SK-N-SH treated with all-trans-retinoic acid at 6 μM for 48 hours (cell line): ENCODE results near the gene MIGA1.

Source experiments
- ATAC-seq: fragments of 200-7000 bp; cut with Tn5 transposase; 3 replicates; pipeline ENCODE4 v1.9.1; 2020; ENCODE audit warnings: mild to moderate bottlenecking, moderate library complexity
- ARNTL ChIP-seq: fragments of 450-650 bp; formaldehyde crosslinking; IDR thresholded peaks from 2 replicates; pipeline ENCODE4 v1.5.0; 2020; ENCODE audit warnings: low read depth, mild to moderate bottlenecking, moderate library complexity, borderline replicate concordance
- BACH2 ChIP-seq: fragments of 250-450 bp; sonication (Bioruptor Pico); IDR thresholded peaks from 2 replicates; pipeline ENCODE4 v1.9.0; 2021; ENCODE audit warnings: mild to moderate bottlenecking, borderline replicate concordance
- CSDC2 ChIP-seq: fragments of 250-450 bp; sonication (Bioruptor Pico); IDR thresholded peaks from 2 replicates; pipeline ENCODE4 v1.5.0; 2020; ENCODE audit warnings: mild to moderate bottlenecking, moderate library complexity
- ESRRG ChIP-seq: fragments of 250-450 bp; sonication (Bioruptor Pico); IDR thresholded peaks from 2 replicates; pipeline ENCODE4 v1.6.1; 2021; ENCODE audit warnings: mild to moderate bottlenecking
- GLIS3 ChIP-seq: fragments of 250-450 bp; sonication (Bioruptor Pico); IDR thresholded peaks from 2 replicates; pipeline ENCODE4 v1.5.0; 2020; ENCODE audit warnings: mild to moderate bottlenecking, moderate library complexity
- ISL1 ChIP-seq: fragments of 250-450 bp; sonication (Bioruptor Pico); IDR thresholded peaks from 2 replicates; pipeline ENCODE4 v2.1.2; 2022; ENCODE audit warnings: mild to moderate bottlenecking, moderate library complexity
- OSR1 ChIP-seq: fragments of 250-450 bp; sonication (Bioruptor Pico); IDR thresholded peaks from 2 replicates; pipeline ENCODE4 v1.8.0; 2022; ENCODE audit warnings: moderate library complexity, mild to moderate bottlenecking, inconsistent platforms
- RARB ChIP-seq: fragments of 250-450 bp; sonication (Bioruptor Pico); IDR thresholded peaks from 2 replicates; pipeline ENCODE4 v1.8.0; 2021; ENCODE audit warnings: mild to moderate bottlenecking, moderate library complexity
- SNAI2 ChIP-seq: fragments of 250-450 bp; sonication (Bioruptor Pico); IDR thresholded peaks from 2 replicates; pipeline ENCODE4 v1.5.0; 2020; ENCODE audit warnings: mild to moderate bottlenecking, moderate library complexity
- TCF4 ChIP-seq: fragments of 250-450 bp; sonication (Bioruptor Pico); IDR thresholded peaks from 2 replicates; pipeline ENCODE4 v1.8.0; 2021; ENCODE audit warnings: mild to moderate bottlenecking, moderate library complexity, borderline replicate concordance
- TOX ChIP-seq: fragments of 250-450 bp; sonication (Bioruptor Pico); IDR thresholded peaks from 2 replicates; pipeline ENCODE4 v1.8.0; 2021; ENCODE audit warnings: mild to moderate bottlenecking, moderate library complexity, borderline replicate concordance
- ZC3H10 ChIP-seq: fragments of 250-450 bp; sonication (Bioruptor Pico); IDR thresholded peaks from 2 replicates; pipeline ENCODE4 v1.5.1; 2021; ENCODE audit warnings: mild to moderate bottlenecking, moderate library complexity
- ZFP30 ChIP-seq: fragments of 450-650 bp; formaldehyde crosslinking; IDR thresholded peaks from 2 replicates; pipeline ENCODE4 v1.5.0; 2022; ENCODE audit warnings: mild to moderate bottlenecking, moderate library complexity
- ZNF565 ChIP-seq: fragments of 450-650 bp; formaldehyde crosslinking; conservative IDR thresholded peaks from 2 replicates; pipeline ENCODE4 v1.5.0; 2020; ENCODE audit warnings: low read depth, mild to moderate bottlenecking, moderate library complexity
- ZNF8 ChIP-seq: fragments of 450-650 bp; formaldehyde crosslinking; IDR thresholded peaks from 2 replicates; pipeline ENCODE4 v1.5.0; 2020; ENCODE audit warnings: mild to moderate bottlenecking, moderate library complexity
- TF ChIP-seq, protein P1 (sequence below): fragments of 250-450 bp; sonication (Bioruptor Pico); IDR thresholded peaks from 2 replicates; pipeline ENCODE4 v1.5.1; 2020; ENCODE audit warnings: low read depth, mild to moderate bottlenecking, moderate library complexity
- TF ChIP-seq, protein P2 (sequence below): fragments of 250-450 bp; sonication (Bioruptor Pico); IDR thresholded peaks from 2 replicates; pipeline ENCODE4 v1.5.0; 2020; ENCODE audit warnings: mild to moderate bottlenecking, moderate library complexity
- TF ChIP-seq, protein P3 (sequence below): fragments of 250-450 bp; sonication (Bioruptor Pico); IDR thresholded peaks from 2 replicates; pipeline ENCODE4 v1.8.0; 2020; ENCODE audit warnings: mild to moderate bottlenecking, moderate library complexity, borderline replicate concordance
- TF ChIP-seq, protein P4 (sequence below): fragments of 250-450 bp; sonication (Bioruptor Pico); IDR thresholded peaks from 2 replicates; pipeline ENCODE4 v1.8.0; 2021; ENCODE audit warnings: low read depth, mild to moderate bottlenecking, moderate library complexity, borderline replicate concordance

The MIGA1 gene

GRCh38 chr1:77828098-77828497, 48.6 kb downstream of the MIGA1 start:
- TF ChIP-seq ZNF8 (CRISPR knock-in tag) (no peak), ISL1 (CRISPR knock-in tag) (no peak), ESRRG (no peak), ARNTL (no peak), TOX (no peak), BACH2 (CRISPR knock-in tag) (no peak), SNAI2 (no peak), TCF4 (CRISPR knock-in tag) (no peak)
- TF ChIP-seq, protein P1, sequence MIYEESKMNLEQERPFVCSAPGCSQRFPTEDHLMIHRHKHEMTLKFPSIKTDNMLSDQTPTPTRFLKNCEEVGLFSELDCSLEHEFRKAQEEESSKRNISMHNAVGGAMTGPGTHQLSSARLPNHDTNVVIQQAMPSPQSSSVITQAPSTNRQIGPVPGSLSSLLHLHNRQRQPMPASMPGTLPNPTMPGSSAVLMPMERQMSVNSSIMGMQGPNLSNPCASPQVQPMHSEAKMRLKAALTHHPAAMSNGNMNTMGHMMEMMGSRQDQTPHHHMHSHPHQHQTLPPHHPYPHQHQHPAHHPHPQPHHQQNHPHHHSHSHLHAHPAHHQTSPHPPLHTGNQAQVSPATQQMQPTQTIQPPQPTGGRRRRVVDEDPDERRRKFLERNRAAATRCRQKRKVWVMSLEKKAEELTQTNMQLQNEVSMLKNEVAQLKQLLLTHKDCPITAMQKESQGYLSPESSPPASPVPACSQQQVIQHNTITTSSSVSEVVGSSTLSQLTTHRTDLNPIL (CRISPR knock-in tag): no peak
- TF ChIP-seq, protein P2, sequence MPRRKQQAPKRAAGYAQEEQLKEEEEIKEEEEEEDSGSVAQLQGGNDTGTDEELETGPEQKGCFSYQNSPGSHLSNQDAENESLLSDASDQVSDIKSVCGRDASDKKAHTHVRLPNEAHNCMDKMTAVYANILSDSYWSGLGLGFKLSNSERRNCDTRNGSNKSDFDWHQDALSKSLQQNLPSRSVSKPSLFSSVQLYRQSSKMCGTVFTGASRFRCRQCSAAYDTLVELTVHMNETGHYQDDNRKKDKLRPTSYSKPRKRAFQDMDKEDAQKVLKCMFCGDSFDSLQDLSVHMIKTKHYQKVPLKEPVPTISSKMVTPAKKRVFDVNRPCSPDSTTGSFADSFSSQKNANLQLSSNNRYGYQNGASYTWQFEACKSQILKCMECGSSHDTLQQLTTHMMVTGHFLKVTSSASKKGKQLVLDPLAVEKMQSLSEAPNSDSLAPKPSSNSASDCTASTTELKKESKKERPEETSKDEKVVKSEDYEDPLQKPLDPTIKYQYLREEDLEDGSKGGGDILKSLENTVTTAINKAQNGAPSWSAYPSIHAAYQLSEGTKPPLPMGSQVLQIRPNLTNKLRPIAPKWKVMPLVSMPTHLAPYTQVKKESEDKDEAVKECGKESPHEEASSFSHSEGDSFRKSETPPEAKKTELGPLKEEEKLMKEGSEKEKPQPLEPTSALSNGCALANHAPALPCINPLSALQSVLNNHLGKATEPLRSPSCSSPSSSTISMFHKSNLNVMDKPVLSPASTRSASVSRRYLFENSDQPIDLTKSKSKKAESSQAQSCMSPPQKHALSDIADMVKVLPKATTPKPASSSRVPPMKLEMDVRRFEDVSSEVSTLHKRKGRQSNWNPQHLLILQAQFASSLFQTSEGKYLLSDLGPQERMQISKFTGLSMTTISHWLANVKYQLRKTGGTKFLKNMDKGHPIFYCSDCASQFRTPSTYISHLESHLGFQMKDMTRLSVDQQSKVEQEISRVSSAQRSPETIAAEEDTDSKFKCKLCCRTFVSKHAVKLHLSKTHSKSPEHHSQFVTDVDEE (CRISPR knock-in tag): no peak
- no peak for ATAC-seq

DNA sequence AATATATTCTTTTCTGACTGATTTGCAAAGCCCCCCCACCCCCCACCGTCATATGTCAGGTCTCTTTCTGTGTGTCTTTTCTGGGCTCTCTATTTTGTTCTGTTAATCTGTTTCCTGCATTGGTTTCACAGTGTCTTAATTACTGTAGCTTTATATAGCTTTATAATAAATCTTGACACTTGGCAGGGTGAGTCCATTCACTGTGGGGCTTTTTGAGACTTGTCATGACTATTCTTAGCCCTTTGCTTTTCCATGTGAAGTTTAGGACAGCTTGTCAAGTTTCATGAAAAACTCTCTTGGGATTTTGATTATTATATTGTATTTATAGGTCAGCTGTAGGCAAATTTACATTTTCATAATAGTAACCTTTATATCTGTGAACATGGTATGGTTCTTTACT, 50.4 kb downstream of the MIGA1 start:
- TF ChIP-seq GLIS3 (CRISPR knock-in tag) (no peak), ZNF8 (CRISPR knock-in tag) (no peak), ESRRG (no peak), TOX (no peak), ZC3H10 (CRISPR knock-in tag) (no peak), OSR1 (CRISPR knock-in tag) (no peak), RARB (CRISPR knock-in tag) (no peak), ARNTL (no peak), ZNF565 (CRISPR knock-in tag) (no peak), SNAI2 (no peak), ZFP30 (CRISPR knock-in tag) (no peak), CSDC2 (CRISPR knock-in tag) (no peak), ISL1 (CRISPR knock-in tag) (no peak)
- TF ChIP-seq, protein P1 (CRISPR knock-in tag): no peak
- TF ChIP-seq, protein P3, sequence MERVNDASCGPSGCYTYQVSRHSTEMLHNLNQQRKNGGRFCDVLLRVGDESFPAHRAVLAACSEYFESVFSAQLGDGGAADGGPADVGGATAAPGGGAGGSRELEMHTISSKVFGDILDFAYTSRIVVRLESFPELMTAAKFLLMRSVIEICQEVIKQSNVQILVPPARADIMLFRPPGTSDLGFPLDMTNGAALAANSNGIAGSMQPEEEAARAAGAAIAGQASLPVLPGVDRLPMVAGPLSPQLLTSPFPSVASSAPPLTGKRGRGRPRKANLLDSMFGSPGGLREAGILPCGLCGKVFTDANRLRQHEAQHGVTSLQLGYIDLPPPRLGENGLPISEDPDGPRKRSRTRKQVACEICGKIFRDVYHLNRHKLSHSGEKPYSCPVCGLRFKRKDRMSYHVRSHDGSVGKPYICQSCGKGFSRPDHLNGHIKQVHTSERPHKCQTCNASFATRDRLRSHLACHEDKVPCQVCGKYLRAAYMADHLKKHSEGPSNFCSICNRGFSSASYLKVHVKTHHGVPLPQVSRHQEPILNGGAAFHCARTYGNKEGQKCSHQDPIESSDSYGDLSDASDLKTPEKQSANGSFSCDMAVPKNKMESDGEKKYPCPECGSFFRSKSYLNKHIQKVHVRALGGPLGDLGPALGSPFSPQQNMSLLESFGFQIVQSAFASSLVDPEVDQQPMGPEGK (CRISPR knock-in tag): no peak
- TF ChIP-seq, protein P2 (CRISPR knock-in tag): no peak
- TF ChIP-seq, protein P4, sequence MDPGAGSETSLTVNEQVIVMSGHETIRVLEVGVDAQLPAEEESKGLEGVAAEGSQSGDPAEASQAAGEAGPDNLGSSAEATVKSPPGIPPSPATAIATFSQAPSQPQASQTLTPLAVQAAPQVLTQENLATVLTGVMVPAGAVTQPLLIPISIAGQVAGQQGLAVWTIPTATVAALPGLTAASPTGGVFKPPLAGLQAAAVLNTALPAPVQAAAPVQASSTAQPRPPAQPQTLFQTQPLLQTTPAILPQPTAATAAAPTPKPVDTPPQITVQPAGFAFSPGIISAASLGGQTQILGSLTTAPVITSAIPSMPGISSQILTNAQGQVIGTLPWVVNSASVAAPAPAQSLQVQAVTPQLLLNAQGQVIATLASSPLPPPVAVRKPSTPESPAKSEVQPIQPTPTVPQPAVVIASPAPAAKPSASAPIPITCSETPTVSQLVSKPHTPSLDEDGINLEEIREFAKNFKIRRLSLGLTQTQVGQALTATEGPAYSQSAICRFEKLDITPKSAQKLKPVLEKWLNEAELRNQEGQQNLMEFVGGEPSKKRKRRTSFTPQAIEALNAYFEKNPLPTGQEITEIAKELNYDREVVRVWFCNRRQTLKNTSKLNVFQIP (CRISPR knock-in tag): no peak
- TF ChIP-seq, all 23 proteins: peak for 0
- ATAC-seq: no peak
